DND-41 (cell line): ENCODE results near the gene PTGER1.

ENCODE experiments used
- ATAC-seq: fragments of 200-7000 bp; cut with Tn5 transposase; 3 replicates; pipeline ENCODE4 v1.9.1; 2021; ENCODE audit warnings: low read depth; ENCODE audit not compliant: insufficient read depth
- DNase-seq: peaks from one replicate; pipeline ENCODE4 v3.0.0-alpha.2; 2020
- H2AFZ ChIP-seq: 2 replicates; pipeline ENCODE4 v1.6.0; 2012; ENCODE audit warnings: low read depth, low read length
- H3K27ac ChIP-seq: 2 replicates; pipeline ENCODE4 v1.5.1; 2012; ENCODE audit warnings: low read length, inconsistent platforms
- H3K27me3 ChIP-seq: fragments of 200-600 bp; sonication (generic); 2 replicates; pipeline ENCODE4 v1.6.0; 2012; ENCODE audit warnings: low read length, mild to moderate bottlenecking, inconsistent platforms; ENCODE audit not compliant: insufficient read depth, poor library complexity
- H3K36me3 ChIP-seq: 2 replicates; pipeline ENCODE4 v1.5.1; 2012; ENCODE audit warnings: low read length, inconsistent platforms; ENCODE audit not compliant: insufficient read depth
- H3K4me1 ChIP-seq: 2 replicates; pipeline ENCODE4 v1.5.1; 2012; ENCODE audit warnings: mild to moderate bottlenecking, low read length; ENCODE audit not compliant: insufficient read depth
- H3K4me2 ChIP-seq: 2 replicates; pipeline ENCODE4 v1.6.0; 2012; ENCODE audit warnings: mild to moderate bottlenecking, moderate library complexity, low read length, inconsistent platforms; ENCODE audit not compliant: insufficient read depth
- H3K4me3 ChIP-seq, 2 experiments: fragments of 200-600 bp in 1 of 2; shearing (Covaris generic) in 1 of 2; 2 replicates each; pipeline ENCODE4 v1.5.1; 2012 to 2016; ENCODE audit warnings: inconsistent platforms in 2 of 2, low read length in 2 of 2, mild to moderate bottlenecking in 2 of 2, low read depth in 1 of 2, moderate library complexity in 1 of 2
- H3K79me2 ChIP-seq: 2 replicates; pipeline ENCODE4 v1.6.0; 2012; ENCODE audit warnings: low read length, inconsistent platforms; ENCODE audit not compliant: insufficient read depth
- H3K9ac ChIP-seq: 2 replicates; pipeline ENCODE4 v1.6.0; 2012; ENCODE audit warnings: low read depth, mild to moderate bottlenecking, inconsistent platforms, low read length, moderate library complexity
- H3K9me3 ChIP-seq: 2 replicates; pipeline ENCODE4 v1.5.1; 2012; ENCODE audit warnings: low read length, moderate library complexity, mild to moderate bottlenecking, inconsistent platforms; ENCODE audit not compliant: insufficient read depth, severe bottlenecking
- H4K20me1 ChIP-seq: 2 replicates; pipeline ENCODE4 v1.6.0; 2012; ENCODE audit warnings: low read length; ENCODE audit not compliant: insufficient read depth
- CTCF ChIP-seq: IDR thresholded peaks from 2 replicates; pipeline ENCODE4 v1.5.1; 2012; ENCODE audit warnings: borderline replicate concordance, low read length, moderate library complexity, mild to moderate bottlenecking; ENCODE audit not compliant: poor library complexity, severe bottlenecking; ENCODE audit errors: extremely low read depth
- EZH2 ChIP-seq: IDR thresholded peaks from 3 replicates; pipeline ENCODE4 v1.6.1; 2012; ENCODE audit warnings: borderline replicate concordance, low read depth, mild to moderate bottlenecking, moderate library complexity, low read length, inconsistent platforms; ENCODE audit not compliant: severe bottlenecking

PTGER1 gene

DNA sequence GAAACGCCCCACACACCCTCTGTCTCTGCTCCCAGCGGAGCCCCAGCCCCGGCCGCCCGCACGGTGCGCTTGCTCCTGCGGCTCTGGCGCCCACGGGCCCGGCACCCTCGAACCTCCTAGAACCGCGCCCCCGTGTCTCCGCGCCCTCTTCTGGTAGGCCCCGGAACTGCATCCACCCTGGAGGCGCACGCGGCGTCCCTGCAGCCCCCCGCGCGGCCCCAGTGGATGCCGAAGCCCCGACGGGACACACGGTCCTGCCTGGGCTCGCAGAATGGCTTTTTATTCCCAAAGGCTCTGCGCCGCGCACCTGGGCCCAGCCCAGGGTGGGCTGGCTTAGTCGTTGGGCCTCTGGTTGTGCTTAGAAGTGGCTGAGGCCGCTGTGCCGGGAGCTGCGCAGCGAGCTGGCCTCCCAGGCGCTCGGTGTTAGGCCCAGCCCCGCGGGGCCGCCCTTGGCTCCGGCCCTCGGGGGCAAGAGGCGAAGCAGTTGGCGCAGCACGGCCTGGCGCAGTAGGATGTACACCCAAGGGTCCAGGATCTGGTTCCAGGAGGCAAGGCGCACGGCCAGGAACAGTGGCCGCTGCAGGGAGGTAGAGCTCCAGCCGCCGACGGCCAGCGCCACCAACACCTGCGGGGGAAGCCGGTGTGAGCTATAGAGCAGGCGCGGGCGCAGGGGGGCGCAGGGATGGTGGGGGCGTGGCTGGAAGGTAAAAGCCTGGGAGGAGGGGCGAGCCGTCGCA lies 2.8 kb downstream of the PTGER1 start:
- Histone ChIP-seq H3K27me3 (no peaks in the 10 kb centered on the region), H3K27ac (no peak overlapping the region), H3K79me2 (no peaks in the 10 kb centered on the region), H3K4me2 (no peak overlapping the region), H3K4me1 (no peaks in the 10 kb centered on the region), H4K20me1 (peaks cover 10% of the 10 kb centered on the region; the same call in 1 of the 2 replicates), H2AFZ (no peak overlapping the region), H3K9me3 (no peaks in the 10 kb centered on the region), H3K9ac (no peak overlapping the region), H3K4me3 (no peak overlapping the region), H3K36me3 (peaks cover 33% of the 10 kb centered on the region)
- peak; percentile 37 for ATAC-seq
- DNase-seq, result peak; percentile 48
- TF ChIP-seq CTCF (peak; percentile 71), EZH2 (no peak)

GRCh38 chr19:14471436-14472187 lies 3.5 kb downstream of the PTGER1 start:
- TF ChIP-seq EZH2, result no peak
- no peak for TF ChIP-seq CTCF
- Histone ChIP-seq H3K9me3 (no peaks in the 10 kb centered on the region), H3K4me1 (no peaks in the 10 kb centered on the region), H3K27ac (no peak overlapping the region), H4K20me1 (peaks cover 10% of the 10 kb centered on the region; the same call in 1 of the 2 replicates), H3K27me3 (no peaks in the 10 kb centered on the region), H2AFZ (no peak overlapping the region), H3K9ac (no peak overlapping the region), H3K4me3 (no peak overlapping the region), H3K79me2 (no peaks in the 10 kb centered on the region), H3K36me3 (peaks cover 41% of the 10 kb centered on the region), H3K4me2 (no peak overlapping the region)
- no peak for ATAC-seq
- DNase-seq, result no peak

- 0 out of 2 replicates have a peak, but pooled peaks cover 10% of the 10 kb centered on the region for H4K20me1 ChIP-seq
- peaks cover 51% of the 10 kb centered on the region for H3K36me3 ChIP-seq
- no peak for DNase-seq
- no peaks in the 10 kb centered on the region for H3K27me3 ChIP-seq
- H3K4me3 ChIP-seq, result no peak overlapping the region
- H3K9me3 ChIP-seq, result no peaks in the 10 kb centered on the region
- no peak overlapping the region for H2AFZ ChIP-seq
- ATAC-seq, result no peak
- H3K79me2 ChIP-seq, result no peaks in the 10 kb centered on the region
- TF ChIP-seq EZH2 (no peak), CTCF (no peak)
- H3K27ac ChIP-seq, result no peak overlapping the region
- H3K4me2 ChIP-seq, result no peak overlapping the region
- no peaks in the 10 kb centered on the region for H3K4me1 ChIP-seq
- no peak overlapping the region for H3K9ac ChIP-seq
These were observed 4.9 kb downstream of the PTGER1 start for GRCh38 chr19:14470031-14470876.
